Posterior cingulate gyrus (tissue), 11 donors: ENCODE data around the gene ERICH6.

ENCODE experiments used
- DNase-seq, 10 donors: peaks; one replicate each; pipeline versions ENCODE4 v3.0.0 to v3.0.0-alpha.2; 2020 to 2021; ENCODE audit warnings: mixed read lengths in 3 of 10
- intact Hi-C: fragments of 100-400 bp; cut with DNase I; formaldehyde crosslinking; loops from one replicate; pipeline ENCODE4 v1.15.1; 2023

The ERICH6 gene

GRCh38 chr3:150703756-150704344 is at the start of gene ERICH6:
Gene ERICH6, minus strand, starts transcription at chr3:150703920. Its CDS starts 22 bp downstream, at chr3:150703898.
- intact Hi-C loops, result loop anchor here (5.0 kb wide), 2 partner anchors 102 to 157 kb away; partner anchors contain the start of genes EIF2A, SELENOT and SERP1
- peak; percentile 77 to 98 (median 90) for DNase-seq

DNA sequence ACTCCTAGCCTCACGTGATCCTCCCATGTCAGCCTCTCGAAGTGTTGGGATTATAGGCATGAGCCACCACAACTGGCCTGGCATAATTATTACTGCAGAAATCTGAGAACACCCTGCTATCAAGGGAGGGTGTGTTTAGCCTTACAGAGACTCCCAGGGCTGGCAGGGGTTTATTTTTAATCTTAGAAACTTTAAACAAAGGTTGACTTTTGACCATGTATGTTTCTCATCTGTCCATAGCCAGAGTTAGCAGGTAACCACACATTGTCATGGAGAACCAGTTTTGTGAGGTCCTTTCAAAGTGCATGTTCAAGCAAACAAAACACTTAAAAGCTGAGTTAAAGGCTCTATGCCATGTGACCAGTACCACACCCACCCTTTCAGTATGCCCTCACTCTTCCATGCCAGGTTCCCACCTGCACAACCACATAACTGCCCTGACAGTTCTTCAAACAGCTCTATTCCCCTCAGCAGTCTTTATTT is 48.1 kb upstream of the ERICH6 start:
- intact Hi-C loops, result no loop called here
- DNase-seq, result no peak

DNA sequence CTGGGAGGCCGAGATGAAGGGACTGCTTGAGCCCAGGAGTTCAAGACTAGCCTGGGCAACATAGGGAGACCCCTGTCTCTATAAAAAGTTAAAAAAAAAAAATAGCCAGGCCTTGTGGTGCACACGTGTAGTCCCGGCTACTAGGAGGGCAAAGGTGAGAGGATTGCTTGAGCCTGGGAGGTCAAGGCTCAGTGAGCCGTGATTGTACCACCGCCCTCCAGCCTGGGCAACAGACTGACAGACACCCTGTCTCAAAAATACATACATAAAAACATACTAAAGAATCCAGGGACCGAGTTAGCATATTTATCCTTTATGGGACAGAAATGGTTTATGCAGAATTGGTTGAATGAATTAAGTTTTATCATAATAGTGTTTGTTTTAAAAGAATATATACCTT is 45.5 kb upstream of the ERICH6 start:
- no peak for DNase-seq
- intact Hi-C loops, result no loop called here

GRCh38 chr3:150748684-150749047 is 44.9 kb upstream of the ERICH6 start:
- DNase-seq, result no peak
- intact Hi-C loops, result no loop called here

GRCh38 chr3:150747886-150748683 is 44.4 kb upstream of the ERICH6 start:
- no peak for DNase-seq
- intact Hi-C loops, result no loop called here

GRCh38 chr3:150746791-150747590 is 43.3 kb upstream of the ERICH6 start:
- intact Hi-C loops, result no loop called here
- DNase-seq, result no peak

DNA sequence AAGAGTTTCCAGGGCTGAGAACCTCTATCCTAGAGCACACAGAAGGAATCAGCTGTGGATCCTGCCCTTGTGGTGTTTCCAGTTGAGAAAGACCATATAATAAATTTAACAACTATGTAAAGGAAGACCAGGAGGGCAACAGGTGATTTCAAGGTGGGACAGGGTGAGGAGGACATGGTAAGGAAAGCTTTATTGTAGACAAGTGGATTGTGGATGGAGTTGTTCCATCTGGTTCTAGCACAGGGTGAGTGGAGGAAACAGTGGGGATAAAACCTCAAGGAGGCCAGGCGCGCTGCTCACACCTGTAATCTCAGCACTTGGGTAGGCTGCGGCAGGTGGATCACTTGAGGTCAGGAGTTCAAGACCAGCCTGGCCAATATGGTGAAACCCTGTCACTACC is 42.1 kb upstream of the ERICH6 start:
- intact Hi-C loops, result no loop called here
- no peak for DNase-seq

GRCh38 chr3:150744919-150745211 is 41.1 kb upstream of the ERICH6 start:
- intact Hi-C loops, result no loop called here
- DNase-seq, result no peak

- DNase-seq, result no peak
- intact Hi-C loops, result no loop called here
Measured at GRCh38 chr3:150744041-150744918, 40.6 kb upstream of the ERICH6 start.

- DNase-seq, result no peak
- intact Hi-C loops, result no loop called here
Measured at GRCh38 chr3:150743508-150743907, 39.8 kb upstream of the ERICH6 start.

DNA sequence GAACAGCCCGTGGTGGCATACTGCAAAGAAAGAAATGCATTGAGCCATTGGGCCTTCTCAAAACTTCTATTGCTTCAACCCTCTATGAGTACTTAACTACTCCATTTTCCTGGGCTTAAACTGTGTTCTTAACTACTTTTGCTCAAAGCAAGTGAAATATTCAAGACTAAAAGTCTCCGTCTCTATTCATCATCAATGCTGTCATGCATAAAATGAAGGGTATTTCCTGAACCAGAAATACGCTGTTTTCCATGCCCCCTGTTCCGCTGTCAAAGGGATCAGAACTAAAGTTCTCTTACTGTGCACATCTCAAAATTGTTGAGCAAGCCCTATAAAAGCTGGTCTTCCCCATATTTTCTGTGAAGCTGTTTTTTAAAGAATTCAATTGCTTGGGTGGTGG is 39.0 kb upstream of the ERICH6 start:
- no peak for DNase-seq
- intact Hi-C loops, result no loop called here

- peak in 1 of 10 donors; percentile 63 for DNase-seq
- intact Hi-C loops, result no loop called here
Measured at GRCh38 chr3:150742141-150742523, 38.4 kb upstream of the ERICH6 start.

GRCh38 chr3:150741497-150742140 is 37.9 kb upstream of the ERICH6 start:
- DNase-seq, result no peak

GRCh38 chr3:150740733-150741496 is 37.2 kb upstream of the ERICH6 start:
- intact Hi-C loops, result no loop called here
- DNase-seq, result no peak

More at GRCh38 chr3:150741497-150742140, 37.9 kb upstream of the ERICH6 start:
- intact Hi-C loops, result no loop called here

DNA sequence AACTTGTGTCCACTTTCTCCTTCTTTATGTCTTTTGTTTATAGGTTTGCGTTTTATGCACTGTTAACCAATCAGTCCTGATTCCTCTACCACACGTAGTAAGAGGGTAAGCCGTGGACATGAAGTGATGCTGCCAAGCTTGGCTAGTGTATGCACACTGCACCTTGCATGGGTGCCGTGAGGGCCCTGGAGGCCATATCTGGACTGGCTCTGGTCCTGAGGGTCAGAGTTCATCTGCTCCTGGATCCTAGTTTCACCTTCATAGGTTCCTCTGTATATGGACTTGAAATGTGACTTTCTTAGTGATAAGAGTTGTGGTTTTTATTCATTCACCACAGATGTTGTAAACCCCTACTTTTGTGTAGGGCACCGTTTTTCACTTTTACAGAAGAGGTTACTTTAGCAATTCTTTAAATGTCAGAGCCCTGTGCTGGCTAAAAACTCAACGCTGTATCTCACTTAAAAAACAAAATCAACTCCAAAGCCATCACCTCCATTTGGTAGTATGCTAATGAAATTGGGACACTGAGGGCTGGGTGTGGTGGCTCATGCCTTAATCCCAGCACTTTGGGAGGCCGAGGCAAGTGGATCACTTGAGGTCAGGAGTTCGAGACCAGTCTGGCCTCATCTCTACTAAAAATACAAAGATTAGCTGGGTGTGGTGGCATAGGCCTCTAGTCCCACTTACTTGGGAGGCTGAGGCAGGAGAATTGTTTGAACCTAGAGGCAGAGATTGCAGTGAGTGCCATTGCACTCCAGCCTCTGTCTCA is 36.3 kb upstream of the ERICH6 start:
- DNase-seq, result no peak
- intact Hi-C loops, result no loop called here

DNA sequence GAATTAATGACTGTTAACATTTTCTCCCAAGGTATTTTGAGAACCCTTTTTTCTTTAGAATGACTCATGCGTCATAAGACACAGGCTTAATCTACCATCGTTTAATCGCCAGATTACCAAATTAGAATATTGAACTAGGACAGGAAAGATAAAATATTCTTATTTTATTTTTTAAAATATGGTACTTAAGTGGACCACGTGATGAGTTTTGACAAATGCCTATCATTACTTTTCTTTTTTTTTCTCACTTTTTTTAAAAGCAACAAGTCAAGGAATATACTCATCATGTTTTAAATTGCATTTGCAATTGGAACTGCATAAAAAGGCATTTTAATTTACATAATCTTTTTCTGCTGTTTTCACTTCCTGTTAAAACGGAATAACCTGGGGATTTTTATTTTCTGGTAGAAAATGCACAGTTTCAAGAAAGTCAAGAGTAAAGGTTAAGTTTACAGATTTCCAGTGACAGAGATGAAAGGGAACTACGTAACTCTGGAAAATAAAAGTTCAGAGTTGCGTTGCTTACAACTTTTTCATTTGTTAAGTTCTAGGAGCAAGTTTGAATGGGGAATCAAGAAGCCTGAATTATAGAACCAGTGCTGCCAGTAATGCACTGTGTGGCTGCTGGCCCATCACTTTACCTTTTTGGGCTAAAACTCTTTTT is 35.6 kb upstream of the ERICH6 start:
- intact Hi-C loops, result no loop called here
- no peak for DNase-seq

- no peak for DNase-seq
- intact Hi-C loops, result no loop called here
Measured at GRCh38 chr3:150738688-150739087, 35.0 kb upstream of the ERICH6 start.
